ENCODE results near the gene TANGO2.

Gene TANGO2

GRCh38 chr22:20089977-20090729 lies 69.2 kb downstream of the TANGO2 start:
- no peak for DNase-seq

GRCh38 chr22:20090730-20091240 lies 69.9 kb downstream of the TANGO2 start:
- DNase-seq, result no peak

DNA sequence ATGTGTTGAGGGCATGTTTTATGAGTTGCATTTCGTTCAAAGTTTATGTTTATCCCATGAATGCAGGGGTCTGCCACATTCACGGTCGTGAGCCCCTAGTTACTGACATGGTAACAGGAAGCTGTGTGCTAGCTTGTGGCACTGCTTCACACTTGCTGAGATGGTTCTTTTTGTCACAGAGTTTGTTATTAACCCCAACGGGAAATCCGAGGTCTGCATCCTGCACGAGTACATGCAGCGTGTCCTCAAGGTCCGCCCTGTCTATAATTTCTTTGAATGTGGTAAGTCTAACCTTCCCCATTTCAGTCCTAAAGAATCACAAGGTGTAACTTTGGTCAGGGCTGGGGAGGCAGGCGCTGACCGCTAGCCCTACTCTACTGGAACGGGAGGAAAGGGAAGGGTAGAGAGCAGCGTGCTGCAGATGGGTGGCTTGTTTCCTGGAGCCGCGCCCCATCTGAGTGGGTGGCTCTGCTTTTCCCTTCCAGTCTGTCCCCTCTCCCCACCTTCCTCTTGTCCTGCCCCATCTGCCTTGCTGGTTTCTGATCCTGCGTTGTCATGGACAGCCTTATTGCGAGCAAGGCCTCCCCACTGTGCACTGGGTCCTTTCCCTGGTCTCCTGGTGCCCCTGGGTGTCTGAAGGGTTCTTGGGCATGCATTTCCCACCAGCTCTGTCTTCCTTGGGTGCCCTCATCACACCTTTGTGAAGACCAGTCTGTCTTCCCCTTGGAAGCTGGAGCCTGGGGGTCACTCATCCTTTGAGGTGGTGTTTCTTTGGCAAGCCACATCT lies 71.0 kb downstream of the TANGO2 start:
- DNase-seq, result no peak

GRCh38 chr22:20092477-20092854 lies 71.6 kb downstream of the TANGO2 start:
- no peak for DNase-seq

DNA sequence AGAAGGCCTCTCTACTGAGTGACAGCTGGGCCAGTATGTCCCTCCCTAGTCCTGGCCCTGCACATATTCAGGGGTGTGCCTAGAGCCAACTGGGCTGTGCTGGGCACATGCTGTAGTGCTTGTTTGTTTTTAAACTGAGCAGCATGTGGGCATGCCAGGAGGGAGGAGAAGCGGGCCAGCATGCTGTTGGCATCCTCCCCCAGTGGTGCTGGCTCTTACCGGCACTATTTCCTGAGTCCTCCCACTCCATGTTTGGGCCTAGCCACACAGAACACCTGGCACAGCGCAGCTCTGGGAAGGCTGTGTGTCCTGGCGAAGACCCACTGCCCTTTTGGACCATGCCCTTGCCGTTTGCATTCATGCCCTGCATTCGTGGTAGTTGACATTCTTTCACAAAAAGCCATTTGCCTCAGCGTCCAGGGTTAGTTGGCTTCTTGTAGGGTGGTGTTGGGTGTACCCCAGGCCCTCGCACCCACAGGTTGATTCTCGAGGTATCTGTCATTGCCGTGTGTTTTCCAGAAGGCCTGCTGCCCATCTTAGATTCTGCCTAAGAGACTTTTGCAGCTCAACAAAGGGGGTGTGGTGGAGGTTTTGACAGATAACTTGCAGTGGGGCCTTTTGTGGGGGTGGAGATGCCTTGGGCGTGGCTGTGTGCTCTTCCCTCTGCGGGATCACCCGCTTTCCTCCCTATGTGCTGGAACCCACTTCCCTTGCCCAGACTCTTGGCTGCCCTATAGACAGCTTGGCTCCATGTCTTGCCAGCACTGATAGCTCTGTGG lies 72.7 kb downstream of the TANGO2 start:
- DNase-seq, result no peak

DNA sequence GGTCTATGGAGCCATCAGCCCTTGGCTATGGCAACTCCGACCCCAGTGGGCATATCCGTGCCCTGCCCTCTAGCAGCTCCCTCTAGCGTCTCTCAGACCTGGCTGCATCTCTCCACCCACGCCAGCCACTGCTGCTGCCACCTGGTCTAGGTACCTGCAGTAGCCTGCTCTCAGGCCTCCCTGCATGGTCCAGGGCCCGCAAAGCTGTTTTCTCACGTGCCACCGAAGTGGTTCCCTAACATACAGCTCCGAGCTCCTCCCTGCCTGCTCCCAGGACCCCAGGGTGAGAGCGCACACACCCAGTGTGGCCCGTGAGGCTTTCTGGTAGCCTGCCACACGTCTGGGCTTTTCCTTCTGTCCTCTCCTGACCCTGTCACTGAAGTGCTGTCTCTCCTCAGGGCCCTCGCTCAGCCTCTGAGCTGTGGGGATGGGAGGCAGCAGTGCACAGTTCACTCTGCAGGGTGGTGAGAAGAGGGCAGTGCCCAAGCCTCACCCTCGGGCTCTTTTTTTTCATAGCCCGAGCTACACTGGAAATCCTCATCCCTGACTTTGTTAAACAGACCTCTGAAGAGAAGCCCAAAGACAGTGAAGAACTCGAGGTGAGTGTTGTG lies 73.4 kb downstream of the TANGO2 start:
- DNase-seq, result no peak

DNA sequence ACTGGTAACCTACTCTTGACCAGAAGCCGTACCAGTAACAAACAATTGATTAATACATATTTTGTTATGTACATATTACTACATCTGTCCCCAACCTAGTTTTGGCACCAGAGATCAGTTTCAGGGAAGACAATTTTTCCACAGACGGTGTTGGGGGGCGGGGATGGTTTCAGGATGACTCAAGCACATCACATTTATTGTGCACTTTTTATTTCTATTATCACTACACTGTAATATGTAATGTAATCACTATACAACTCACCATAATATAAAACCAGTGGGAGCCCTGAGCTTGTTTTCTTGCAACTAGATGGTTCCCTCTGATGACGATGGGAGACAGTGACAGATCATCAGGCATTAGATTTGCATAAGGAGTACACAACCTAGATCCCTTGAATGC lies 74.6 kb downstream of the TANGO2 start:
- no peak for DNase-seq

- no peak for DNase-seq
Measured at GRCh38 chr22:20096574-20097420, 75.9 kb downstream of the TANGO2 start.

GRCh38 chr22:20099099-20099711 lies 78.3 kb downstream of the TANGO2 start:
- DNase-seq, result no peak

DNA sequence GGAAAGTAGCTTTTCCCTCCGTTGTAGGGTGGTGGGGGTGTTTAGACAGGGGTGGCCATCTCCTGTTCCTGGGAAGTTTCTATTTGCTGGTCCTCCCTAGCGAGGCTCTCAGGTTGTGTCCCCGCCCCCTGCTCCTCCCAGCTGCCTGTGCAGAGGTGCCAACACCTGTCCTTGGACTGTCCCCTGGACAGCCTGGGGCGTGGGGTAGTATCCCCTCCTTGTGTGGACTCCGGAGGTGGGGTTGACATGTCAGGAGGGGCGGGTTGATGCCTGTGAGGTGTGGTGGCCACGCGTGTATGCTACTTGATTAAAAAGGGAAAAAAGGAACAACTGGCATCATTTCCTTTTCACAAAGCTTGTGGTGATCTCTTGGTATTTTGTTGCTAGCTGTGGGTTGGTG lies 80.7 kb downstream of the TANGO2 start:
- DNase-seq, result no peak

DNA sequence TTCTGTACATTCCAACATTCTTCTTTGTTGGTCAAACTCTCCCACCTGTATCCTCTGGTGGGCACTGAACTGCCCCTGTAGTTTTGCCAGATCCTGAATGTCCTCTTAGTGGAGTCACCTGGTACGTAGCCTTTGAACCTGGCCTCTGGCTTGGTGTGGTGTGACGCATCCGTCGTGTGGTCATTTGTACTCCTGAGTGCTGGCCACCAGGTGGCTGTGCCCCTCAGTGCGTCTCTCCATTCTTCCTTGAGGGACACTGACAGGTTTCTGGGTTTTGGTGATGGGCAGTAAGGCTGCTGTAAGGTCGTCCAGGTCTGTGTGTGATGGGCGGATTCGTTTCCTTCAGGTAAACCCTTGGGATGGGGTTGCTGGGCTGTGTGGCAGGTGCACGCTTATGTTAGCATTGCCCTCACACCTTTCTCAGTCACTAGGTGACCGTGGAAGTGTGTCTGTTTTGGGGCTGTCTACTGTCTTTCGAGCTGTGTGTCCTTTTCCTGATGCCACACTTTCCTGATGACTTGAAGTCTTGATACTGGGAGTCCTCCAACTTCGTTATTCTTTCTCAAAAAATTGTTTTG lies 81.4 kb downstream of the TANGO2 start:
- no peak for DNase-seq

DNA sequence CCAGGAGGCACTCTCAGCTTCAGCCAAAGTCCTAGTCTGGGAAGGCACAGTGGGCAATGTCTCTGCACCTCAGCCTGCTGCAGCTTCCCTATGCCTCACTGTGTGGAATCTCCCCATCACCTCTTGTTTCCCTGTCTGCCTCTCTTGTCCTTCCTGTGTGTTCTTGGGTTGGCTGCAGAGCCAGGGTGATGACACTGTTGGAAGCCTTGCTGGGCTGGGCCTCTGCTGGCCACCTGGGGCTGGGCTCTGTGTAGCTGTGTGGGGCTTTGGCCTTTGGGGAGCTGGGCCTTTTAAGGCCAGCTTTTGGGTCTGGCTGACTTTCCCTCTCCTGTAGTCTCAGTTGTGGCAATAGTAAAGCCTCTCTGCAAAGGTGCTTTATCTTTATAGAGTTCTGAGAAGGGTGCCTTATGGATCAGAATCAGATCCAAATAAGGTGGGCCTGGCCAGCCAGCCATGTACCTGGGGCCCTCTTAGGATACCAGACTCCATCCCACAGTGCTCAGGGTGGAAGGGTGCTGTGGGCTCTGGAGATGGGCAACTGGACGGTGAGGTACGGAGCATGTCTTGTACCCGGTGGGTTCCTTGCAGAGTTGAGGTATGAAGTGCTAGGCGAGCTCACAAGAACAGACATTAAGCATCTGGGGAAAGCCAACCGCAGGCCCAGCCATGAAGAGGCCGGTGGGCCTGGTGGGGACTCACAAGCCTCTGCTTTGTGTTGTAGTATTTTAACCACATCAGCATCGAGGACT lies 84.7 kb downstream of the TANGO2 start:
- no peak for DNase-seq

- DNase-seq, result no peak
Measured at GRCh38 chr22:20106205-20106848, 85.4 kb downstream of the TANGO2 start.

DNA sequence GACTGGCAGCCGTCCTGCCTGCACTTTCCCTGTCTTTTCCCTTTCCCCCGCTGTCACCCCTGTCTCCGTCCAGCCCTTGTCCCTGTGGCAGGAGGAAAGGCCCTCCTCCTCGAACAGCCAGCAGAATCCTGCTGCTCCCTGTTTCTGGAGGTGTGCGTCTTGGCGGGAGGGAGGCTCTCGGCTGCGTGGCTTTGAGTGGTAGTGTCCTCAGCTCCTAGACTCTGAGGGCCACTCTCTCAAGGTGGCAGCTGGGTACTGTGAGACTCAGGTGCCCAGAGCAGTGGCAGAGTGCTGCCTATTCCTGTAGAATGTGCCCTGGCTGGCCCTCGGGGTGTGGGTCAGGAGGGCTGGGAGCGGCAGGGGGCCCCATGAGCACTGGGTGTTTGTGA lies 85.9 kb downstream of the TANGO2 start:
- no peak for DNase-seq

DNA sequence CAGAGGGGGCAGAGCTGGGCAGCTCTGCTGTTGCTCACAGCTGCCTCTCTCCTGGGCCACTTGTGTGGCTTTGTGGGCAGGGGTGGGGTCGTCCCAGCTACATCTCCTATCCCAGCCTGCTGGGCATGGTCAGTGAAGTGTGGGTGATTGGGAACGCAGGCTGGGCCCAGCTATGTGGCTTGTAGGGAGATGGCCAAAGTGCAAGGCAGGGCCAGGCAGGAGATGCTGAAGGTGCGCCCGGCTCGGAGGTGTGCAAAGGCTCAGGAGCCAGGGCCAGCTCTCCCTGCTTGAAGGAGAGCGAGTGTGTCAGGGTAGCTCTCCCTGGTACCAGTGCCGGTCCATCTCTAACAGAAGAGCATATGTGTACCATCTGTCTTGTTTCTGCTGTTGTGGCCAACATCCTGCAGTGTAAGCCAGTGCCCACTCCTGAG lies 86.6 kb downstream of the TANGO2 start:
- DNase-seq, result no peak

DNA sequence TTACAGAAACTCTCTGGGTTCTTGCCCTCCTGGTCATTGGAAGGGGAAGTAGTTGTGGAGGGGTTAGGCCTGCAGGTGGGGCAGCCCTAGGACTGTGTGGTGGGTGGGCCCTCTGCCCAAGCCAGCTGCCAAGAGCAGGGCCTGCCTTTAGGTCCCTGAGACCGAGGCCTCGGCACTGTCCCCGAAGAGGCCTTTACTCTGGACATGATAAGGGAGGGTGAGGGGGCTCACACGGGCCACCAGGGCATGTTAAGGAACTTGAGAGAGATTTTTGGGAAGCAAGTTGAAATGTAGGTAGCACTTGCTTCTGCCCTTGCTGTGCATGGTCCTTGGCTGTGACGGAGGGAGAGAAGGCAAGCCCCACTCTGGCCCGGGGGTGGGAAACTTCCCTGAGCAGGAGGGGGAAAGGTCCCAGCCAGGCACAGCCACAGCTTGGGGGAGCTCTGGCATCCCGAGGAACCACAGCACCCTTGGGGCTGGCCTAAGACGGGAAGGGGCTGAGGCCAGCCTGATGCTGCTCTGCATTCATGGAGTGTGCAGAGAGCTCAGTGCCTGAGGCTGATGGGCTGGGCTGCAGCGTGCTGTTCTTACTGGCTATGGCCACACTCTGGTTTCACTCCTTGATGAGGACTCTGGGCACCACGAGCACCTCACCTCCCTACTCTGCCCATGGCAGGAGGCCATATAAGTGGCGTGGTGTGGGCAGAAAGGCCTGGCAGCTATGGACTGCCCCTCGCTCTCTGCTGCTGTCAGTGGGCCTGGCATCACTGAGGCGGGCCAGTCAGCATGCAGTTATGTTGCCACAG lies 87.2 kb downstream of the TANGO2 start:
- no peak for DNase-seq

- no peak for DNase-seq
Measured at GRCh38 chr22:20108757-20109230, 87.9 kb downstream of the TANGO2 start.

DNA sequence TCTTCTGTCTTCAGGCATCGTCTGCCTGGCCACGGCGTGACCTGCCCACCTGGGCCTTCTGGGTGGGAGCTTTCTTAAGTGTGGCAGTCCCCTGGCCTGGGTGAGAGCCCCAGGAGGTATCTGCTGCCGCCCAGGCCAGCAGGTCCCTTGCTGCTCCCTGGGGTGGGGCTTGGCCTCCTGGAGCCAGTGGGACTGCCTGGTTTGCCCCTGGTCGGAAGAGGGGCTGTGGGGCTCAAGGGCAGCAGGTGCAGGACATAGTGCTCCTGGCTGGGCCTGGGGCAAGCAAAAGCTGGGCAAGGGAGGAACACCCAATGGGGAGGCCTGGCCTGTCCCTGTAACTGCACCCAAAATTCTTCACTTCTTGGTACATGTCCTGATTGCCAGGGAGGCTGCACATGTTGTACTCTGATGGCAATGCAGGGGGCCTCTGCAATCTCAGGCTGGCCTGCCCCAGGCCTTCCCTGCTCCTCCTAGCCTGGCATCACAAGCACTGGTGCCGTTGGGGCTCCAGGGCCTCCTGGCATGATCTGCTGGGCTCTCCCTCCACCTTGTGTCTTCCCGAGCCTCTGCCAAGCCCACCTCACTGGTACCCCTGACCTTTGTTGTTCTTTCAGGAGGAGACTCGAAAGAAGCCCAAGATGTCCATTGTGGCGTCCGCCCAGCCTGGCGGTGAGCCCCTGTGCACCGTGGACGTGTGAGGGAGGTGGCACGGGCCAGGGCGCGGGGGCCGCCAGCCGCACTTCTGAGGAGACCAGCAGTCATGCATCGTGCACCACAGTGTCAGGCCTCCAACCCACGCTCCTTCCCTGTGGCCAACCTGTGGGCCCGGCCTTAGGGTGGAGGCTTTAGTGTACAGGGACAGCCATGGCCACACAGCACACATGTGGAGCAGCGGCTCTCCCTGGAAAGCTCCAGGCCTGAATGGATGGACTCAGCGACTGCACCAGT lies 88.8 kb downstream of the TANGO2 start:
- DNase-seq, result no peak
